HAP-1 (cell line): ENCODE data around the gene ADAMTS17.

Experiments used
- DNase-seq, 2 experiments: peaks; one replicate each; pipeline ENCODE4 v3.0.0-alpha.2; 2016 to 2020; ENCODE audit warnings: low spot score in 2 of 2
- H3K27me3 ChIP-seq: fragments of 250-450 bp; sonication (Bioruptor Pico); 2 replicates; pipeline ENCODE4 v1.5.1; 2020; ENCODE audit warnings: low read depth, mild to moderate bottlenecking, moderate library complexity
- H3K36me3 ChIP-seq: fragments of 250-450 bp; sonication (Bioruptor Pico); replicated peaks from 2 replicates; pipeline ENCODE4 v1.5.1; 2020; ENCODE audit warnings: mild to moderate bottlenecking
- H3K4me1 ChIP-seq: fragments of 250-450 bp; sonication (Bioruptor Pico); 2 replicates; pipeline ENCODE4 v1.5.1; 2020; ENCODE audit warnings: mild to moderate bottlenecking
- H3K4me3 ChIP-seq: fragments of 250-450 bp; sonication (Bioruptor Pico); 2 replicates; pipeline ENCODE4 v1.5.1; 2020; ENCODE audit warnings: mild to moderate bottlenecking, moderate library complexity
- H3K9me3 ChIP-seq: fragments of 250-450 bp; sonication (Bioruptor Pico); 2 replicates; pipeline ENCODE4 v1.5.1; 2020; ENCODE audit warnings: mild to moderate bottlenecking, moderate library complexity
- in situ Hi-C: fragments of 300-500 bp; cut with MboI; formaldehyde crosslinking; loops from 3 replicates; pipeline ENCODE4 v1.14.3; 2020; ENCODE audit warnings: low sequenced_read_pairs, inconsistent platforms, mixed read lengths

ADAMTS17 gene

GRCh38 chr15:100337096-100338044 lies 4.4 kb downstream of the ADAMTS17 start:
- in situ Hi-C loops, result no loop called here

GRCh38 chr15:100336061-100336460 lies 5.7 kb downstream of the ADAMTS17 start:
- H3K36me3 ChIP-seq, result no peaks in the 10 kb centered on the region
- H3K4me3 ChIP-seq, result no peak overlapping the region
- no peaks in the 10 kb centered on the region for H3K9me3 ChIP-seq
- in situ Hi-C loops, result no loop called here
- no peaks in the 10 kb centered on the region for H3K4me1 ChIP-seq
- H3K27me3 ChIP-seq, result no peaks in the 10 kb centered on the region
- DNase-seq, result no peak

More at GRCh38 chr15:100337096-100338044, 4.4 kb downstream of the ADAMTS17 start:
- DNase-seq, result no peak
- no peak overlapping the region for H3K4me3 ChIP-seq
- no peaks in the 10 kb centered on the region for H3K36me3 ChIP-seq
- H3K4me1 ChIP-seq, result peaks cover 2% of the 10 kb centered on the region; the same call in 1 of the 2 replicates
- no peaks in the 10 kb centered on the region for H3K9me3 ChIP-seq
- no peaks in the 10 kb centered on the region for H3K27me3 ChIP-seq

- no peaks in the 10 kb centered on the region for H3K9me3 ChIP-seq
- H3K4me3 ChIP-seq, result no peak overlapping the region
- no peaks in the 10 kb centered on the region for H3K27me3 ChIP-seq
- no peak for DNase-seq
- in situ Hi-C loops, result no loop called here
- no peaks in the 10 kb centered on the region for H3K4me1 ChIP-seq
- H3K36me3 ChIP-seq, result no peaks in the 10 kb centered on the region
Observed at GRCh38 chr15:100335335-100335999, 6.3 kb downstream of the ADAMTS17 start.

GRCh38 chr15:100334905-100335304 lies 6.9 kb downstream of the ADAMTS17 start:
- Histone ChIP-seq H3K4me1 (no peaks in the 10 kb centered on the region), H3K27me3 (no peaks in the 10 kb centered on the region), H3K4me3 (no peak overlapping the region), H3K9me3 (no peaks in the 10 kb centered on the region), H3K36me3 (no peaks in the 10 kb centered on the region)
- in situ Hi-C loops, result no loop called here
- peak in 1 of 2 experiments; percentile 31 for DNase-seq

- Histone ChIP-seq H3K4me3 (no peak overlapping the region), H3K9me3 (no peaks in the 10 kb centered on the region)
- in situ Hi-C loops, result no loop called here
Observed at GRCh38 chr15:100334456-100334855, 7.3 kb downstream of the ADAMTS17 start.

GRCh38 chr15:100334015-100334414 lies 7.8 kb downstream of the ADAMTS17 start:
- Histone ChIP-seq H3K4me1 (no peaks in the 10 kb centered on the region), H3K27me3 (no peaks in the 10 kb centered on the region), H3K9me3 (no peaks in the 10 kb centered on the region), H3K4me3 (no peak overlapping the region), H3K36me3 (no peaks in the 10 kb centered on the region)
- in situ Hi-C loops, result no loop called here
- DNase-seq, result no peak

More at GRCh38 chr15:100334456-100334855, 7.3 kb downstream of the ADAMTS17 start:
- no peak for DNase-seq
- Histone ChIP-seq H3K27me3 (no peaks in the 10 kb centered on the region), H3K36me3 (no peaks in the 10 kb centered on the region), H3K4me1 (no peaks in the 10 kb centered on the region)

- H3K27me3 ChIP-seq, result no peaks in the 10 kb centered on the region
- in situ Hi-C loops, result no loop called here
- no peak for DNase-seq
- no peak overlapping the region for H3K4me3 ChIP-seq
- H3K9me3 ChIP-seq, result no peaks in the 10 kb centered on the region
- no peaks in the 10 kb centered on the region for H3K4me1 ChIP-seq
- H3K36me3 ChIP-seq, result no peaks in the 10 kb centered on the region
Observed at GRCh38 chr15:100333236-100333635, 8.5 kb downstream of the ADAMTS17 start.

- Histone ChIP-seq H3K4me3 (no peak overlapping the region), H3K36me3 (no peaks in the 10 kb centered on the region), H3K4me1 (no peaks in the 10 kb centered on the region), H3K27me3 (no peaks in the 10 kb centered on the region), H3K9me3 (no peaks in the 10 kb centered on the region)
- DNase-seq, result no peak
- in situ Hi-C loops, result no loop called here
Observed at GRCh38 chr15:100332721-100333120, 9.1 kb downstream of the ADAMTS17 start.

GRCh38 chr15:100332231-100332630 lies 9.5 kb downstream of the ADAMTS17 start:
- in situ Hi-C loops, result no loop called here
- no peak for DNase-seq
- no peaks in the 10 kb centered on the region for H3K36me3 ChIP-seq
- H3K9me3 ChIP-seq, result no peaks in the 10 kb centered on the region
- H3K4me1 ChIP-seq, result no peaks in the 10 kb centered on the region
- H3K27me3 ChIP-seq, result no peaks in the 10 kb centered on the region
- no peak overlapping the region for H3K4me3 ChIP-seq

GRCh38 chr15:100330629-100331215 lies 11.1 kb downstream of the ADAMTS17 start:
- Histone ChIP-seq H3K9me3 (no peaks in the 10 kb centered on the region), H3K36me3 (0 out of 2 replicates have a peak, but pooled peaks cover 4% of the 10 kb centered on the region), H3K27me3 (no peaks in the 10 kb centered on the region), H3K4me3 (no peak overlapping the region), H3K4me1 (no peaks in the 10 kb centered on the region)
- in situ Hi-C loops, result no loop called here
- DNase-seq, result no peak

GRCh38 chr15:100330221-100330620 lies 11.6 kb downstream of the ADAMTS17 start:
- in situ Hi-C loops, result no loop called here
- H3K4me3 ChIP-seq, result no peak overlapping the region
- no peaks in the 10 kb centered on the region for H3K4me1 ChIP-seq
- no peaks in the 10 kb centered on the region for H3K9me3 ChIP-seq
- no peak for DNase-seq
- no peaks in the 10 kb centered on the region for H3K27me3 ChIP-seq
- 0 out of 2 replicates have a peak, but pooled peaks cover 4% of the 10 kb centered on the region for H3K36me3 ChIP-seq

- Histone ChIP-seq H3K9me3 (no peaks in the 10 kb centered on the region), H3K36me3 (0 out of 2 replicates have a peak, but pooled peaks cover 4% of the 10 kb centered on the region), H3K4me3 (no peak overlapping the region), H3K4me1 (no peaks in the 10 kb centered on the region), H3K27me3 (no peaks in the 10 kb centered on the region)
- DNase-seq, result no peak
- in situ Hi-C loops, result no loop called here
Observed at GRCh38 chr15:100328796-100329195, 13.0 kb downstream of the ADAMTS17 start.

- no peaks in the 10 kb centered on the region for H3K9me3 ChIP-seq
- H3K36me3 ChIP-seq, result no peaks in the 10 kb centered on the region
- H3K27me3 ChIP-seq, result no peaks in the 10 kb centered on the region
- no peak overlapping the region for H3K4me3 ChIP-seq
- no peaks in the 10 kb centered on the region for H3K4me1 ChIP-seq
- no peak for DNase-seq
- in situ Hi-C loops, result no loop called here
Observed at GRCh38 chr15:100318880-100319279, 22.9 kb downstream of the ADAMTS17 start.
